ENCODE measurements around the gene TEX26. TPM values are rescaled to one million over a fixed set of nuclear protein-coding genes. Genes with fewer than 3 reads are reported as not detected.

Gene TEX26
- total RNA-seq, 2 donors from 2014 or later, result not detected

GRCh38 chr13:30965380-30965779, 32.9 kb downstream of the TEX26 start:
- no peaks in the 10 kb centered on the region for H3K4me1 ChIP-seq (replicated peaks)
- no peak overlapping the region for H3K27ac ChIP-seq
- H3K9me3 ChIP-seq, result no peaks in the 10 kb centered on the region
- intact Hi-C loops (cut with DNase I), result no loop called here
- no peaks in the 10 kb centered on the region for H3K36me3 ChIP-seq
- TF ChIP-seq CTCF (IDR thresholded peaks at IDR 0.05), result no peak
- no peak for TF ChIP-seq POLR2A (IDR thresholded peaks at IDR 0.05)
- TF ChIP-seq POLR2AphosphoS5 (IDR thresholded peaks at IDR 0.05), result no peak
- H3K4me3 ChIP-seq, result no peak overlapping the region
- no peak for DNase-seq (ENCODE audit: low spot score)
- no peaks in the 10 kb centered on the region for H3K27me3 ChIP-seq (replicated peaks; ENCODE audit: insufficient read depth)
- WGBS, result 76% methylated on average over 1 of the region's 1 CpG

GRCh38 chr13:30966101-30966500, 33.6 kb downstream of the TEX26 start:
- no peak for DNase-seq (ENCODE audit: low spot score)
- Histone ChIP-seq H3K27ac (no peak overlapping the region), H3K9me3 (no peaks in the 10 kb centered on the region), H3K4me3 (no peak overlapping the region), H3K36me3 (no peaks in the 10 kb centered on the region), H3K27me3 (replicated peaks; ENCODE audit: insufficient read depth) (no peaks in the 10 kb centered on the region), H3K4me1 (replicated peaks) (no peaks in the 10 kb centered on the region)
- intact Hi-C loops (cut with DNase I), result no loop called here
- WGBS, result 95% methylated on average over 3 of the region's 3 CpGs
- no peak for TF ChIP-seq POLR2A (IDR thresholded peaks at IDR 0.05)
- no peak for TF ChIP-seq CTCF (IDR thresholded peaks at IDR 0.05)
- TF ChIP-seq POLR2AphosphoS5 (IDR thresholded peaks at IDR 0.05), result no peak

GRCh38 chr13:30968846-30969245, 36.4 kb downstream of the TEX26 start:
- no peak for TF ChIP-seq POLR2AphosphoS5 (IDR thresholded peaks at IDR 0.05)
- no peak for TF ChIP-seq CTCF (IDR thresholded peaks at IDR 0.05)
- TF ChIP-seq POLR2A (IDR thresholded peaks at IDR 0.05), result no peak
- intact Hi-C loops (cut with DNase I), result no loop called here
- DNase-seq (ENCODE audit: low spot score), result no peak
- Histone ChIP-seq H3K36me3 (no peaks in the 10 kb centered on the region), H3K4me1 (replicated peaks) (no peaks in the 10 kb centered on the region), H3K27me3 (replicated peaks; ENCODE audit: insufficient read depth) (no peaks in the 10 kb centered on the region), H3K27ac (no peak overlapping the region), H3K9me3 (no peaks in the 10 kb centered on the region), H3K4me3 (no peak overlapping the region)
- WGBS, result 62% methylated on average over 2 of the region's 2 CpGs

- H3K9me3 ChIP-seq, result no peaks in the 10 kb centered on the region
- H3K27ac ChIP-seq, result no peak overlapping the region
- no peak for DNase-seq (ENCODE audit: low spot score)
- TF ChIP-seq POLR2AphosphoS5 (IDR thresholded peaks at IDR 0.05), result no peak
- TF ChIP-seq POLR2A (IDR thresholded peaks at IDR 0.05), result no peak
- TF ChIP-seq CTCF (IDR thresholded peaks at IDR 0.05), result no peak
- H3K27me3 ChIP-seq (replicated peaks; ENCODE audit: insufficient read depth), result no peaks in the 10 kb centered on the region
- H3K4me1 ChIP-seq (replicated peaks), result no peaks in the 10 kb centered on the region
- 84% methylated on average over 2 of the region's 2 CpGs for WGBS
- intact Hi-C loops (cut with DNase I), result no loop called here
- H3K36me3 ChIP-seq, result no peaks in the 10 kb centered on the region
- no peak overlapping the region for H3K4me3 ChIP-seq
These were observed 39.1 kb downstream of the TEX26 start for GRCh38 chr13:30971575-30971974.

GRCh38 chr13:30972888-30973377, 40.5 kb downstream of the TEX26 start:
- intact Hi-C loops (cut with DNase I), result no loop called here
- DNase-seq (ENCODE audit: low spot score), result peak; percentile 41
- Histone ChIP-seq H3K27ac (no peak overlapping the region), H3K36me3 (no peaks in the 10 kb centered on the region), H3K4me3 (no peak overlapping the region), H3K9me3 (no peaks in the 10 kb centered on the region), H3K27me3 (replicated peaks; ENCODE audit: insufficient read depth) (no peaks in the 10 kb centered on the region), H3K4me1 (replicated peaks) (no peaks in the 10 kb centered on the region)
- TF ChIP-seq POLR2AphosphoS5 (IDR thresholded peaks at IDR 0.05) (peak; percentile 68), POLR2A (IDR thresholded peaks at IDR 0.05) (no peak), CTCF (IDR thresholded peaks at IDR 0.05) (no peak)
- WGBS, result 5% methylated on average over 1 of the region's 1 CpG
